Activated T-cell treated with anti-CD3 and anti-CD28 coated beads for 4 hours (primary cell): ENCODE results near the gene GRHL1.

Source experiments
- DNase-seq: peaks from one replicate; pipeline ENCODE4 v3.0.0-alpha.2; 2020

GRHL1 gene

GRCh38 chr2:9974343-9974742 lies 22.9 kb downstream of the GRHL1 start:
- DNase-seq = no peak

DNA sequence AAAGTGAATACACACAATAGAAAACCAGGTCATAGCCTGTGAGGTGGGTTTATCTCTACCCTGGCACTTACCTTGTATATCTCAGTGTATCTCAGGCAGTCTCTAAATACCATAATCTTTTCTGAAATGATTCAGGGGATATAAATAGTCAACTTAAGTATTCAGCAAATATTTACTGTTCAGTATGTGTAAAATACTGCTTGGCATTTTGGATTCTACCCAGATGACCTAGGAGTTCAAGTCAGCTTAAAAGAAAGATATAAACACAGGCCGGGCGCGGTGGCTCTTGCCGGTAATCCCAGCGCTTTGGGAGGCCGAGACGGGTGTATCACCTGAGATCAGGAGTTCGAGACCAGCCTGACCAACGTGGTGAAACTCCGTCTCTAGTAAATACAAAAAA lies 23.8 kb downstream of the GRHL1 start:
- no peak for DNase-seq

DNA sequence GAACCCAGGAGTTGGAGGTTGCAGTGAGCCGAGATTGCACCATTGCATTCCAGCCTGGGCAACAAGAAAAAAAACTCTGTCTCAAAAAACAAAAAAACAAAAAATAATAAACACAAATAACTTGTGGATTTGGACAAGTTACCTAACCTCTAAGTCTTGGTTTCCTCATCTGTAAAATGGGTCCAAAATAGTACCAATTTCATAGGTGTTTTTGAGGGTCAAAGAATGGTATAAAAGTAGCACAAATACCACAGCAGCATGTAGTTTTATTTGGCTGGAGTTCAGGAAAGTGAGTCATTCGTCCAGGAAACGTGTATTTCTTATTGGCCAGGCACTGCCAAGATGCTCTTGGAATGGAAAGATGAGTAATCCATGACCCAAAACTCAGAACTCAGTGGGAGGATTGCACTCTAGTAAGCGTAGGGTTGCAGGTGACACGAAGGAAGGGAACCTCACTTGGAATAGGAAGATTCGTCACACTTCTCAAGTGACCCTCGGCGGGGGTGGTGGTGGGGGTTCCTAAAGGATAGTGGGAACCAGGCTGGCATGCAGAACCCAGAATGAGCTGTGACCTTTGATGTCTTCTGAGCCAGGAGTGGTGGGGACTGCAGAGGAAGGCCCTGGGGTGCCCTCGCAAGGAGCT lies 24.4 kb downstream of the GRHL1 start:
- DNase-seq = no peak

DNA sequence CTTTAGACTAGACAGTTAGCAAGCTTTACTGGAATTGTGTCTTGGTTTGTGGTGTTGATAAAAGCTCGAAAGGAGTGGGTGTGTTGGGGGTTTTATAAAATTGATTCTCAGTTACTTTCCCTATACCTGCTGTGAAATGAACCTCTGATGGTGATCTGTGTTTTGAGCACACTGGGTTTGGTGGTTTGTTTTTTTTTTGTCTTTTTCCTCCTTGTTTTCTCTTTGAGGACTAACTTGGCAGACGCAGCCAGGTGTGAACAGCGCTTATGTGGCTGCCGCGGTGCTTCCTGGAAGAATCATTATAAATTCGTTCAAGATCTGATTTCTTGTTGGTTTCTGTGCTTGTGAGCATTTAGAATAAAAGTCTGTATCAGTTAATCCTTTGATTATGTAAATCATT lies 28.5 kb downstream of the GRHL1 start:
- no peak for DNase-seq

GRCh38 chr2:9980520-9980919 lies 29.0 kb downstream of the GRHL1 start:
- DNase-seq = no peak

- DNase-seq = no peak
Measured at GRCh38 chr2:9981655-9982054, 30.2 kb downstream of the GRHL1 start.

DNA sequence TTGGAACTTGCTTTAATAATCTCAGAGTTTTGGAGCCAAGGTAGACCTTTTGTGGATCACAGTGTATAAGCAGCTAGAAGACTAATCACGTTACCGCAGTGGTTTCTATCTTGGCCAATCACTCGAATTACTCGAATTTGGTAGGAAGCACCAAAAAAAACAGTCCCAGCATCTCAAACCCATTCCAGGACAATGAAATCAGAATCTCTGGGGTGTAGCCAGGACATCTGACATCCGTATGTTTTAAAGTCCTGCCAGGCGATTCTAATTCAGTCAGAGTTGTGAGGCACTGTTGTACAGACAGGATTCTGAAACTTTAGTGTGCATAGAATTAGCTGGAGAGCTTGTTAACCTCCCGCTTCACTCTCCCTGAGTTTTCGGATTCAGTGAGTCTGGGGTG lies 30.8 kb downstream of the GRHL1 start:
- no peak for DNase-seq

DNA sequence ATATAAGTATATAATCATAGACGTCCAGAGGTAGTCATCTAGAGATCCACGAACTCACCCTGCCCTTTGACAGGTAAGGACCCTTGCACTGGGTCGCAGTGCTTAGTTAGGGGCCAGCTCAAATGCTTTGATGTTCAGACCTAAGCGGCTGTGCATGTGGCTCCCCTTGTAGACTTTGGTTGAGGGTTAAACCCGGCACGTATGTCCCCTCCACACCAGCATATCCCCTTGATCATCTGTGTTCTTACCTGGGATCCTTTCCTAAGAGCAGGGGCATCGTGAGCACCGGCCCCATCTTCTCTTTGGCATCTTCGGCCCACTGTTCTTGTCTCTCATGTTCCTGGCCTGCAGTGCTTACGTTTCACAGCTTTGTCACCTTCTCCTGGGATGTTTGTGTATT lies 31.4 kb downstream of the GRHL1 start:
- DNase-seq = no peak

DNA sequence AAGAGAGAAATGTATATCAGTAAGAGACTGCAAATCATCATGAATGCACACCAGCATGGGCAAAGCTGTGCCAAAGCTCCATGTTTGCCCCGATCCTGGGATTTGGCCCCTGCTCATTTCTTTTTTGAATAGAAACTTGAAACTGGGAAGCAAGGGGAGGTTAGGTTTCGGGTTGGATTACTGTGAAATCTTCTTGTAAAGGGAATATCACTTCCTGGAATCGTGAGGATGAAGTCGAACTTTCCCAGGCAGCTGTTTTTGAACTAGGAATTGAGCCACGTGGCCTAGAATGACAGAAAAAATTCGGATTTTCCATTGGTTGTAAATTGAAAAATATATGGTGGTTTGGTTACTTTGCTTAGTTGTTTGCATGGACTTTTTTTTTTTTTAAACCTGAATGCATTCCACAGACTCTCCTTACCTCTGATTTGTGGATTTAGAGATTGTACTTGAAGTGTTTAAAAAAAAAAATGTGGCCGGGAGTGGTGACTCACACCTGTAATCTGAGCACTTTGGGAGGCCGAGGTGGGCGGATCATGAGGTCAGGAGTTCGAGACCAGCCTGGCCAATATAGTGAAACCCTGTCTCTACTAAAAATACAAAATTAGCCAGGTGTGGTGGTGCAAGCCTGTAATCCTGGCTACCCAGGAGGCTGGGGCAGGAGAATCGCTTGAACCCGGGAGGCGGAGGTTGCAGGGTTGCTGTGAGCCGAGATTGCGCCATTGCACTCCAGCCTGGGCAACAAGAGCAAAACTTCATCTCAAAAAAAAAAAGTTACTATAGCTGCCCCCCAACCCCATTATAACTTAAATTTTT lies 32.1 kb downstream of the GRHL1 start:
- no peak for DNase-seq

DNA sequence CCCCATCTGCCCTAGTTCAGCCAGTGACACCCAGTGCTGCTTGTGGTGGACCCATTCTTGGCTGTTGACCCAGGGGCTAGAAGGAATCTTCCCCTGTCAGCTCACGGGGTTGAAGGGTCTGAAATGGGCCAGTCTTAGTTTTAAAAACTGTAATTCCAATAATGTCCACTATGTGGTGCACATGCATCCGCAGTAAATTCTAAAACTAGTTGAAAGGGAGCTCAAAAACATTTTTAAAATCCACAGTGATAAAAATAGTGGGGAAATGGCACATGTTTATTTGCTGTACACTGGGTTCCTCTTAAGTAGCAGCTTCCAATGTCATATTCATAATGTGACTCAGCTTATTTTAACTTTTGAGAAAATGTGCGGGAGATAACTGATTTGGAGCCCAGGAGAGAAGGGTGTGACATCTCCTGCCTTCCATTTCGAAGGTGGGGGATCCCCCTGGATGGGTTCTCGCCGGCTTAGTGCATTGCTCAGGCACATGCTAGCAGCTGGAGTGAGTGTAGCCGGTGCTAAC lies 32.8 kb downstream of the GRHL1 start:
- no peak for DNase-seq

DNA sequence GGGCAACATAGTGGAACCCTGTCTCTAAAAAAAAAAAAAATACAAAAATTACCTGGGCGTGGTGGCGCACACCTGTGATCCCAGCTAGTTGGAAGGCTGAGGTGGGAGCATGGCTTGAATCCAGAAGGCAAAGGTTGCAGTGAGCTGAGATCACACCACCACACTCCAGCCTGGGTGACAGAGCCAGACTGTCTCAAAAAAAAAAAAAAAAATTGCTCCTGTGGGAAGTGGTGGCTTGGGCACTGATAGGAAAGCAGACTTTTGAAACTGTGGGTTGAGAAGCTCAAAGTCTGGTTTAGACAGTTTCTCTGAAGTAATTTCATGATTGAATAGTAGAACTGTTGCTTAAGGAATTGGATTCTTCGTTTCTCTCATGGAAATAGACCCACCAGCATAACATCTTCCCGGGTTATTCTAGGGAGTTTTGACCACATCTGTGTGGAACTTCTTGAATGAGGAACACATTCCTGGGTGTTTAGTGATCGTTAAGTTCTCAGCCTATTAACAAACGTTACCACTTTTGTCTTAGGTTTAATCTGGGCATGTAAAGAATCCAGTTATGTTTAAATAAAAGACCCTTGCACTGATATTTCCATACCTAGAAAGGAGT lies 33.5 kb downstream of the GRHL1 start:
- DNase-seq = no peak

DNA sequence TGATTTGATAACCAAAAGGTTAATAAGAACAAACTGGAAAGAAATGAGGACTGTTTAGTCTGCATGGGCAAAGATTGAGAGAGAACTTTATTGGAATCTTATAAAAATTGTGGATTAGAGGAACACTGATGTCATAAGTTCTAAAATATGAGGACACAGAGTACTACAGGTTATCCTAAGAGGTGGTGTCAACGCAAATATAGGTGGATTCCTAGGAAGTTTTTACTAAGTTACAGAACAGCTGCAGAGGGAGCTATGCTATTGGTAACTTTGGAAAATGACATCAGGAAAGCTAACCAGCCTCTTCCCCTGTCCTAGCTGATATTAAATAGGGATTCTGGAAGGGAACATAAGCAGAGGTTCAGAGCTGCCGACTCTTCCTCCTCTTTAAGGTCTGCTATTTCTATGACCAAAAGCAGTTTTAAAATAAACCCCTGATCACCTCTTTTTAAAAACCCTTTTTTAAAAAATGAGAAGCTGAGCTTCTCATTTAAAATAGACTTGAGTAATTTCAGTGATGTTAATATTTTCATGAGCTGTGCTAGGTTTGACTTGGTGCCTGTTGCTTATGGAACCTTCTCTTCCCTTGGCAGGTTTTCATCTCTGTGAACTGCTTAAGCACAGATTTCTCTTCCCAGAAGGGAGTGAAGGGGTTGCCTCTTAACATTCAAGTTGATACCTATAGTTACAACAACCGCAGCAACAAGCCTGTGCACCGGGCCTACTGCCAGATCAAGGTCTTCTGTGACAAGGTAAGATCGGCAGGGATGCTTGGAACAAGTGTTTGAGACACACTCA lies 34.2 kb downstream of the GRHL1 start:
- no peak for DNase-seq

- no peak for DNase-seq
Measured at GRCh38 chr2:9988320-9988719, 36.8 kb downstream of the GRHL1 start.

- no peak for DNase-seq
Measured at GRCh38 chr2:9990736-9991135, 39.2 kb downstream of the GRHL1 start.

DNA sequence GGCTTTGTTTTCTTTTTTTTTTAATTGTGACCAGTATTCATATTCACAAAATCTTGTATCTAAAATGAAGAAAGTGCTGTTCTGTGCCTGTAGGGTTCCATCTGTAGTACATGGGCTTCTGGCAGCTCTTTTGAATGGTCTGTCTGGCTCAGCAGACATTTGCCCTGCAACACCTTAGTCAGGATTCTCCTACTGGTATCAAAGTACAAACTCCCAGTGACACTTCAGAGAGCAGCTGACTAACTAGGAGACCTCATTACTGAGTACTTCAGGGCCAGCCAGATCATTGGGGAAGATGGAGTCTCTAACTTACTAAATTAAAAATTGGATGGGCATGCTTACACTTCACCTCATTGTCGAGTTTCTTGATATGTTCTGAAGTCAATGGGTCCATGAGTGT lies 39.7 kb downstream of the GRHL1 start:
- DNase-seq = no peak

- no peak for DNase-seq
Measured at GRCh38 chr2:9991829-9992273, 40.4 kb downstream of the GRHL1 start.

- no peak for DNase-seq
Measured at GRCh38 chr2:9992427-9993187, 41.1 kb downstream of the GRHL1 start.

DNA sequence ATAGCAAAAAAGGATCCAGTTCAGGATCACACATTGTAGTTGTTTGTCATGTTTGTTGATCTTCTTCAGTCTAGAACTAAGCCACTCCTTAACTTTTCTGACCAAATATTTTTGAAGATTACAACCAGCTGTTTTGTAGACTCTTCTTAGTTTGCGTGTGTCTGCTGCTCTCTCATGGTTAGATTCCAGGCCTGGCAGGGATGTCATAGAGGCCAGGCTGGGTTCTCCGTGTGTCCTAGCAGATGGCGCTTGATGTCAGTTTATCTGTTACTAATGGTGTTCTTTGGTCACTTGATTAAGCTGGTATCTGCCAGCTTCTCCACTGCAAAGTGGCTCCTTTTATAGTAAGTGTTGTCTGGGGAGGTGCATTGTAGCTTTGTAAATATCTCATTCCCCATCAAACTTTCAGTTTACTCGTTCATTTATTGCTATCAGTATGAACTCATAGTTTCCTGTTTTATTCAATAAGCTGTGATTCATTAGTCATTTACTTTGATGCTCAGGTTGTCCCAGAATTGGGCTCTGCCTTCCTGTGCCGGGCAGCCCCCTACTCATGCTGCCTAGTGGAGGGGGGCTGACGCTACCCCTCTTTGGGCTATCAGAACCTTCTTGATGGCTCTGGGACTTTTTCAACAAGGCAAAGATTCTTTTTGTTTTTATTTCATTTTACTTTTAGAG lies 42.1 kb downstream of the GRHL1 start:
- DNase-seq = no peak

DNA sequence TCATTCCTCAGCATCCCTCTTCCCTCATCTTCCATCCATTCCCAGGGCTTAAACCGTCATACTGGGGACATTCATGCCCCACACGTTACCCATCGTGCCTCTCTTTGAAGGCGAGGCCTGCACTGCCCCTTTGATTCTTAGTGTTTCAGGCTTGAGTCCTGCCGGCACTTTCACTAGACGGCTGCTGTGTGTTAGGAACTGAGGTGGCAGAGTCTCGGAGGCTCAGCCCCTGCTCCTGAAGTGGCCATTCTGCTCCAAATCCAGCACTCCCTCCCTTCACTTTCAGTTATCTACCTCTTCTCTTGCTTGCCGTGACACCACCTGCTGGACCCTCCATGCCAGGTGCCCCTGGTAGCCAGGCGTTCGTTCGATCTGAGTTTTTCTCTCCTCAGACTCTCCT lies 43.0 kb downstream of the GRHL1 start:
- DNase-seq = no peak

DNA sequence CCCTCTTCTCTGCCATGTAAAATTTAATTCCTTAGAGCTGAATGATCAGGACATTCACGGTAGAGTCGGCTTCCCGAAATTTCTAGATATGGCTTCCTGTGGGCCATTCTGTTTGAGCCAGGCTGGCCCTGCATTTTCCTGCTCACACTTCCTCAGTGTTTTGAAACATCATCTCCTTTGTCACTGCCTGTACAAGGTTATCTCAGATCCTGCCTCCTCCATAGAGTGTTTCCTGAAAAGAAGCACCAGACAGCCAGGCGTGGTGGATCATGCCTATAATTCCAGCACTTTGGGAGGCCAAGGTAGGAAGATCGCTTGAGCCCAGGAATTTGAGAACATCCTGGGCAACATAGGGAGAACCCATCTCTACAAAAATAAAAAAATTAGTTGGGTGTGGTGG lies 43.6 kb downstream of the GRHL1 start:
- no peak for DNase-seq

DNA sequence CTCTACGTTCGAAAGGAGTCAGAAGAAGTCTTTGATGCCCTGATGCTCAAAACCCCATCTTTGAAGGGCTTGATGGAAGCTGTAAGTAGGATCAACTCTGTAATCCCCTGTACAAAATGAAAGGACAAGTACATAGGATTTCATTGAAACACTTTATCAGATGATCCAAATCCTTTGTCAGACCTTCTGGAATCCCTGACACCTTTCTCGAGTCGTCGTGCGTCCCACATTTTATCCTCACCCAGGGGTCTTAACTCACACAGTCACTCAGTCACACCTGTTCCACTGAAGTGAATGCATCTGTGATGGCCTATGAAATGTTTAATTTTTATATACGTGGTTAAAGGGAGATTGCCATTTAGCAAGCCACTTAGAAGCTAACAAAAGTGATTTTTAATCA lies 44.8 kb downstream of the GRHL1 start:
- no peak for DNase-seq

GRCh38 chr2:9997936-9998335 lies 46.4 kb downstream of the GRHL1 start:
- no peak for DNase-seq
